Right lobe of liver (tissue), 6 donors: ENCODE results near the gene TP53I11. TPM values are rescaled to one million over a fixed set of nuclear protein-coding genes. Genes with fewer than 3 reads are reported as not detected.

Experiments
- ATAC-seq, 4 donors: fragments of 200-7000 bp; cut with Tn5 transposase; one replicate each; pipeline ENCODE4 v1.9.1; 2020; ENCODE audit warnings: mild to moderate bottlenecking in 4 of 4, moderate library complexity in 4 of 4
- DNase-seq, 3 donors: peaks; one replicate each; pipeline ENCODE4 v3.0.0-alpha.2; 2020
- H3K27ac ChIP-seq, 3 donors: fragments of 200-600 bp; one replicate each; pipeline ENCODE4 v1.8.0; 2022
- H3K27me3 ChIP-seq, 2 donors: fragments of 200-600 bp; one replicate each; pipeline ENCODE4 v1.8.0; 2022
- H3K36me3 ChIP-seq, 4 donors: fragments of 200-600 bp; sonication (generic) in 1 of 4; one replicate each; pipeline versions ENCODE4 v1.5.1 to v1.8.0; 2017 to 2022; ENCODE audit warnings: control low read depth in 1 of 4
- H3K4me1 ChIP-seq, 4 donors: fragments of 200-600 bp; sonication (generic) in 1 of 4; one replicate each; pipeline versions ENCODE4 v1.5.1 to v1.8.0; 2017 to 2022; ENCODE audit warnings: control low read depth in 1 of 4
- H3K4me3 ChIP-seq, 3 donors: fragments of 200-600 bp; one replicate each; pipeline ENCODE4 v1.8.0; 2022
- H3K9me3 ChIP-seq, 4 donors: fragments of 200-600 bp; sonication (generic) in 1 of 4; one replicate each; pipeline versions ENCODE4 v1.5.1 to v1.8.0; 2017 to 2022; ENCODE audit warnings: control low read depth in 1 of 4
- POLR2A ChIP-seq: fragments of 450-650 bp; IDR thresholded peaks from one replicate; pipeline ENCODE4 v1.6.1; 2017; ENCODE audit warnings: antibody characterized with exemption, mild to moderate bottlenecking
- WGBS: methylation state at CpG from one replicate; pipeline ENCODE4 v1.1.6; 2018; ENCODE audit warnings: low coverage, low lambda C conversion rate; ENCODE audit not compliant: insufficient coverage; ENCODE audit errors: missing lambda C conversion rate; 5-methylcytosine and 5-hydroxymethylcytosine counted together
- intact Hi-C, 2 donors: fragments of 100-400 bp; cut with DNase I; formaldehyde crosslinking; loops; one replicate each; pipeline versions ENCODE4 v1.11.2 to v1.14.1; 2022
- total RNA-seq, 6 experiments: library from RNA; depleted of rRNA in 2 of 6; stranded (reverse); fragments of >200 nt in 2 of 6; fragmentation: NEBNext Ultra II Directional in 3 of 6; extraction: Animal tissue kit (Norgen Biotek cat#: 25700) in 3 of 6; gene quantifications; one replicate each; pipeline versions ENCODE4 v1.1.0 to v1.2.4, GENCODE V29; 2016 to 2023
- TF ChIP-seq, protein P1 (sequence below), 4 donors: fragments of 200-600 bp in 3 of 4; fragments of 450-650 bp in 1 of 4; IDR thresholded peaks; one replicate each; pipeline versions ENCODE4 v1.5.1 to v1.8.0; 2016 to 2022; ENCODE audit warnings: antibody characterized with exemption in 4 of 4, mild to moderate bottlenecking in 2 of 4
- donor health status: DM: no; HTN: yes; CAD: no.
- donor health status: DM: no; HTN: no; CAD: no.
- donor health status: DM: no; HTN: no; CAD: no.
- donor health status: DM: no; HTN: yes; CAD: no.
- donor health status: DM: no; HTN: yes; CAD: no.

TP53I11 gene
- total RNA-seq, 6 experiments from 2014 or later, result 5.7 to 22.1 (median 12.2) TPM

DNA sequence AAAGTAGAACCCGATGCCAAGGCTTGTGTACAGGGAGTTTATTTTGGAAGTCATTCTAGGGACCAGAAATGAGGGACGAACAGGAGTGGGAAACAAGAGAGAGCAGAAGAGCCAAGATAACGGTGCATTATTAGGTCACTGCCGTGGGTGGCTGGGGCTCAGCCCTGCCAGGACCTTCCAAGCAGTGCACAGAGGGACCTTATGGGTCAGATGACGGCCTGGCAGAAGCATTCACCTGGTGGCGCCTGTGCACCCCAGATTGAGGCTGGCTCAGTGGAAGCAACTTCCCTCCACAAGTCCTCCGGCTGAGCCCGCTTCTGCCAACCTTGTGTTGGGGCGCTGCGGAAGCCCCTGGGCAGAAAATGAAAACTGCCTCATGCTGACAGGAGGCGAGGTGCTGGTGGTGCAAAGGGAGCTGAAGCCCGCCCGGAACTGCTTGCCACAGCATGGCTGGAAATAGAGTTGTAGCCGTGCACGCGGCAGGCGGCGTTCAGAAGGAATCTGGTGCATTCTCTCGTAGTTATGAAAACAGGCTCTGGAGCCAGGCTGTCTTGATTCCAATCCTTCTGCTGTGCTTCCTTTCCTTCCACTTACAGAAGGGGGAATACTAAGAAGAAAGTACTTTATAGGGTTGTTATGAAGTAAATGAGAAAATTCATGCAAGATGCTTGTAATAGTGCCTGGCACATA, 22.2 kb upstream of the TP53I11 start:
- no peak for TF ChIP-seq POLR2A
- TF ChIP-seq, protein P1, sequence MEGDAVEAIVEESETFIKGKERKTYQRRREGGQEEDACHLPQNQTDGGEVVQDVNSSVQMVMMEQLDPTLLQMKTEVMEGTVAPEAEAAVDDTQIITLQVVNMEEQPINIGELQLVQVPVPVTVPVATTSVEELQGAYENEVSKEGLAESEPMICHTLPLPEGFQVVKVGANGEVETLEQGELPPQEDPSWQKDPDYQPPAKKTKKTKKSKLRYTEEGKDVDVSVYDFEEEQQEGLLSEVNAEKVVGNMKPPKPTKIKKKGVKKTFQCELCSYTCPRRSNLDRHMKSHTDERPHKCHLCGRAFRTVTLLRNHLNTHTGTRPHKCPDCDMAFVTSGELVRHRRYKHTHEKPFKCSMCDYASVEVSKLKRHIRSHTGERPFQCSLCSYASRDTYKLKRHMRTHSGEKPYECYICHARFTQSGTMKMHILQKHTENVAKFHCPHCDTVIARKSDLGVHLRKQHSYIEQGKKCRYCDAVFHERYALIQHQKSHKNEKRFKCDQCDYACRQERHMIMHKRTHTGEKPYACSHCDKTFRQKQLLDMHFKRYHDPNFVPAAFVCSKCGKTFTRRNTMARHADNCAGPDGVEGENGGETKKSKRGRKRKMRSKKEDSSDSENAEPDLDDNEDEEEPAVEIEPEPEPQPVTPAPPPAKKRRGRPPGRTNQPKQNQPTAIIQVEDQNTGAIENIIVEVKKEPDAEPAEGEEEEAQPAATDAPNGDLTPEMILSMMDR (IDR thresholded peaks at IDR 0.05), result no peak
- ATAC-seq (no peak), DNase-seq (peak in 1 of 3 donors; percentile 28)
- Histone ChIP-seq H3K27ac (no peak overlapping the region), H3K27me3 (no peaks in the 10 kb centered on the region), H3K4me1 (peaks cover 0 to 9% (median 3%) of the 10 kb centered on the region in 4 donors), H3K9me3 (no peaks in the 10 kb centered on the region), H3K36me3 (no peaks in the 10 kb centered on the region), H3K4me3 (no peak overlapping the region)
- intact Hi-C loops, result no loop called here
- 80% methylated on average over 8 of the region's 19 CpGs for WGBS

DNA sequence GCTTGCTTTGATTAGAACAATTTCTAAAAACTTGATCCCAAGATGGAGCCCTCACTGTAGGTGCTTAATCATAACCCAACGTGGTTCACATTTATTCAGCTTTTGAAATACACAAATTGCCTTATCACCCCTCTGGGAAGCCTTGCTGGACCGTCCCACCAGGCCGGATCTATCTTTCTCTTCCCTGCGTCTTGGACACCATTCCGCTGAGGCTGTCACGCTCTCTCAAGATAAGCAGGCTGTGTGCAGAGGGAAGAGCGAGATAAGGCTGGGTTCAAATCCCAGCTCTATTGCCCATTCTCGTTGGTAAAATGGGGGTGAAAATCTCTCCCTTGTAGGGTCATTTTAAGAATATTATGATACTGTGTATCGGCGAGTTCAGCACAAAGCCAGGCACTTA, 20.5 kb upstream of the TP53I11 start:
- DNase-seq, result no peak
- ATAC-seq, result peak in 3 of 4 donors; percentile 21 to 47 (median 40)
- H3K4me3 ChIP-seq, result no peak overlapping the region
- peaks cover 0 to under 1% (median 0%) of the 10 kb centered on the region in 4 donors for H3K4me1 ChIP-seq
- H3K27ac ChIP-seq, result no peak overlapping the region
- no peak for TF ChIP-seq POLR2A
- TF ChIP-seq, protein P1 (IDR thresholded peaks at IDR 0.05), result no peak
- 70% methylated on average over 8 of the region's 10 CpGs for WGBS
- no peaks in the 10 kb centered on the region for H3K9me3 ChIP-seq
- no peaks in the 10 kb centered on the region for H3K27me3 ChIP-seq
- H3K36me3 ChIP-seq, result no peaks in the 10 kb centered on the region
- intact Hi-C loops, result no loop called here

DNA sequence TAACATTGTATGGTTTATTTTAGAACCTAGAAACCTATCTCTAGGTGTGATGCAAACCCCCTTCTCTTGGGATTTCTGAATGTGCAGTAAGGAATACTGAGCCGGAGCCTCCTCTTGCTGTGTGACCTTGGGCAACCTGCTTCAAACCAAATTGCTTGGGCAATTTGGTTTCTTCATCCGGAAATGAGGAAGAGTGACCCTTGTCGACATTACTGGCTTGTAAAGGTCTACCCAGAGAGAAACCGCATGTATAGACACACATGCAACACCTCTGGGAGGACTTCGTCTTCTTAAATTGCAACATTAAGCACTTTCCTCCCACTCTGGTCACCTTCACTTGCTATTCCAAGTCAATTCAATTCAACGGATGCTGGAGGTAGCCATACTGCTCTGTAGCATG, 19.6 kb upstream of the TP53I11 start:
- WGBS, result 56% methylated on average over 6 of the region's 6 CpGs
- no peaks in the 10 kb centered on the region for H3K4me1 ChIP-seq
- no peak for DNase-seq
- no peak for TF ChIP-seq POLR2A
- TF ChIP-seq, protein P1 (IDR thresholded peaks at IDR 0.05), result no peak
- H3K4me3 ChIP-seq, result no peak overlapping the region
- no peaks in the 10 kb centered on the region for H3K36me3 ChIP-seq
- H3K27me3 ChIP-seq, result no peaks in the 10 kb centered on the region
- no peak for ATAC-seq
- H3K27ac ChIP-seq, result no peak overlapping the region
- intact Hi-C loops, result no loop called here
- H3K9me3 ChIP-seq, result no peaks in the 10 kb centered on the region

DNA sequence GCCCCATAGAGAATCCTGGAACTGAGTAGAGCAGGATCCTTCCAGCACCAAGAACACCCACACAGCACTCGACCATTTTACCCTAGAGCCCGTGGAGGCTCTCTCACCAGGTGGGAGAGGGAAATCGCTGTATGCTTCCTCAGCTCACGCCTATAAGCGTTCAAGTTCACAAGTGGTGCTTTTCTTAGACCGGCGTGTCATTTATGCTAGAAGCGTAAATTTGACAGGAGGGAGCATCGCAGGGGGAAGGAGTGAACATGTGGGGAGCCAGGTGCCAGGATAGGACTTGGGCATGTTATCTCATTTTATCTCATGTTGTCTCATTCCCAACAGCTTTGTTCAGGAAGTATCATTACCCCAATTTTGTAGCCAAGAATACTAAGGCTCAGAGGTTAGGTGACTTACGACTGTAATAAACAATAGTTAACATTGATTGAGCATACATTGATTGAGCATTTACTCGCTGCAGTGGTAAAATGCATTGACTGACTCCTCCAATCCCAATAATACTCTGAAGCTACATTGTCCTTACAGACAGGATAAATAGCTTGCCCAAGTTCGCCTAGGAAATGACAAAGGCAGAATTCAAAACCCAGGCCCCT, 19.1 kb upstream of the TP53I11 start:
- Histone ChIP-seq H3K36me3 (no peaks in the 10 kb centered on the region), H3K27ac (no peak overlapping the region), H3K4me3 (no peak overlapping the region), H3K9me3 (no peaks in the 10 kb centered on the region), H3K4me1 (no peaks in the 10 kb centered on the region), H3K27me3 (no peaks in the 10 kb centered on the region)
- no peak for DNase-seq
- intact Hi-C loops, result no loop called here
- ATAC-seq, result no peak
- TF ChIP-seq, protein P1 (IDR thresholded peaks at IDR 0.05), result no peak
- TF ChIP-seq POLR2A, result no peak
- 74% methylated on average over 8 of the region's 12 CpGs for whole genome bisulfite sequencing
